AG09319 (cell line): ENCODE data around the gene RSRC1.

Experiments used
- DNase-seq: peaks from one replicate; pipeline ENCODE4 v3.0.0-alpha.2; 2010; ENCODE audit warnings: low read depth; ENCODE audit errors: extremely low read depth
- CTCF ChIP-seq: IDR thresholded peaks from 2 replicates; pipeline ENCODE4 v1.5.1; 2011; ENCODE audit warnings: low read depth, mild to moderate bottlenecking, inconsistent platforms, low read length, moderate library complexity

Gene RSRC1

GRCh38 chr3:158279609-158280008, 169.7 kb downstream of the RSRC1 start:
- TF ChIP-seq CTCF, result no peak
- DNase-seq, result no peak

- no peak for DNase-seq
- no peak for TF ChIP-seq CTCF
Observed at GRCh38 chr3:158295771-158296170, 185.9 kb downstream of the RSRC1 start.

GRCh38 chr3:158297940-158298339, 188.1 kb downstream of the RSRC1 start:
- no peak for TF ChIP-seq CTCF
- no peak for DNase-seq

GRCh38 chr3:158308236-158308928, 198.5 kb downstream of the RSRC1 start:
- TF ChIP-seq CTCF, result no peak
- DNase-seq, result no peak

- TF ChIP-seq CTCF, result no peak
- no peak for DNase-seq
Observed at GRCh38 chr3:158312560-158313141, 202.8 kb downstream of the RSRC1 start.

- DNase-seq, result no peak
- TF ChIP-seq CTCF, result peak; percentile 20
Observed at GRCh38 chr3:158313338-158313927, 203.5 kb downstream of the RSRC1 start.
